Sigmoid colon (tissue), 7 donors: ENCODE results near the gene MAST4. TPM values are rescaled to one million over a fixed set of nuclear protein-coding genes. Genes with fewer than 3 reads are reported as not detected.

Experiments used
- DNase-seq: peaks from one replicate; pipeline ENCODE4 v3.0.0-alpha.2; 2019
- H3K27ac ChIP-seq, 4 donors: fragments of 200-600 bp; sonication (generic); one replicate each; pipeline ENCODE4 v1.5.1; 2016 to 2019; ENCODE audit warnings: mild to moderate bottlenecking in 1 of 4
- H3K27me3 ChIP-seq, 3 donors: fragments of 200-600 bp; sonication (generic); one replicate each; pipeline ENCODE4 v1.5.1; 2019; ENCODE audit warnings: mild to moderate bottlenecking in 1 of 3
- H3K36me3 ChIP-seq, 4 donors: fragments of 200-600 bp; sonication (generic); one replicate each; pipeline ENCODE4 v1.5.1; 2016 to 2019
- H3K4me1 ChIP-seq, 4 donors: fragments of 200-600 bp; sonication (generic); one replicate each; pipeline ENCODE4 v1.5.1; 2017 to 2019
- H3K4me3 ChIP-seq, 4 donors: fragments of 200-600 bp; sonication (generic); one replicate each; pipeline ENCODE4 v1.5.1; 2017 to 2019; ENCODE audit warnings: mild to moderate bottlenecking in 2 of 4, moderate library complexity in 1 of 4
- H3K9me3 ChIP-seq, 4 donors: fragments of 200-600 bp in 3 of 4; sonication (generic) in 3 of 4; one replicate each; pipeline versions ENCODE4 v1.5.1 to v1.6.1; 2013 to 2019
- CTCF ChIP-seq, 4 experiments: fragments of 450-650 bp in 3 of 4; fragments of 200-600 bp in 1 of 4; IDR thresholded peaks; one replicate each; pipeline ENCODE4 v1.5.1; 2016 to 2019; ENCODE audit warnings: antibody characterized with exemption in 4 of 4, mild to moderate bottlenecking in 3 of 4, moderate library complexity in 2 of 4
- EP300 ChIP-seq, 4 donors: sonication (generic); formaldehyde crosslinking; IDR thresholded peaks; one replicate each; pipeline ENCODE4 v1.6.1; 2017; ENCODE audit warnings: antibody characterized with exemption in 4 of 4
- POLR2A ChIP-seq, 2 donors: fragments of 450-650 bp; IDR thresholded peaks; one replicate each; pipeline ENCODE4 v1.6.1; 2016; ENCODE audit warnings: antibody characterized with exemption in 2 of 2, mild to moderate bottlenecking in 2 of 2, moderate library complexity in 2 of 2
- POLR2AphosphoS5 ChIP-seq, 4 donors: sonication (generic); formaldehyde crosslinking; IDR thresholded peaks; one replicate each; pipeline ENCODE4 v1.6.1; 2017; ENCODE audit warnings: antibody characterized with exemption in 4 of 4
- WGBS, 2 donors: extraction: QIAGEN DNeasy Blood & Tissue Kit; methylation state at CpG; one replicate each; pipeline ENCODE4 v1.1.7; 2013; 5-methylcytosine and 5-hydroxymethylcytosine counted together
- intact Hi-C: fragments of 100-400 bp; cut with DNase I; formaldehyde crosslinking; loops from one replicate; pipeline ENCODE4 v1.15.1; 2023
- polyA plus RNA-seq, 3 donors: library from polyadenylated mRNA; stranded (reverse); fragments of 200-250 nt; gene quantifications; one replicate each; pipeline ENCODE4 v1.2.3, GENCODE V29; 2013
- total RNA-seq, 4 donors: library from RNA; depleted of rRNA; stranded (reverse); fragments of >200 nt; gene quantifications; one replicate each; pipeline ENCODE4 v1.1.0, GENCODE V29; 2016
- donor health status: healthy with polysubstance abuse.
- donor health status: Bipolar disorder and iron deficiency.
- donor health status: healthy.

The MAST4 gene
- total and polyA plus RNA-seq, 7 donors = 1.6 to 30.7 (median 15.7) TPM

GRCh38 chr5:66945389-66946349 lies 349.5 kb downstream of the MAST4 start:
- DNase-seq = no peak
- no peak overlapping the region for H3K4me3 ChIP-seq
- H3K27ac ChIP-seq = no peak overlapping the region
- no peak for TF ChIP-seq POLR2A (IDR thresholded peaks at IDR 0.05)
- TF ChIP-seq POLR2AphosphoS5 (IDR thresholded peaks at IDR 0.05) = no peak
- no peak for TF ChIP-seq EP300 (IDR thresholded peaks at IDR 0.05)
- no peak for TF ChIP-seq CTCF (IDR thresholded peaks at IDR 0.05)
- H3K9me3 ChIP-seq = no peaks in the 10 kb centered on the region
- H3K27me3 ChIP-seq = no peaks in the 10 kb centered on the region
- no peaks in the 10 kb centered on the region for H3K4me1 ChIP-seq
- intact Hi-C loops = no loop called here
- 70% methylated on average over 7 of the region's 7 CpGs for WGBS, 2 donors
- no peaks in the 10 kb centered on the region for H3K36me3 ChIP-seq

- TF ChIP-seq POLR2AphosphoS5 (IDR thresholded peaks at IDR 0.05) (no peak), EP300 (IDR thresholded peaks at IDR 0.05) (no peak), POLR2A (IDR thresholded peaks at IDR 0.05) (no peak), CTCF (IDR thresholded peaks at IDR 0.05) (no peak)
- Histone ChIP-seq H3K9me3 (no peaks in the 10 kb centered on the region), H3K4me3 (no peak overlapping the region), H3K4me1 (no peaks in the 10 kb centered on the region), H3K36me3 (no peaks in the 10 kb centered on the region), H3K27ac (no peak overlapping the region), H3K27me3 (no peaks in the 10 kb centered on the region)
- DNase-seq = no peak
- intact Hi-C loops = no loop called here
- 87 to 90% methylated on average over 4 of the region's 4 CpGs for WGBS, 2 donors
Observed at GRCh38 chr5:66947458-66947857, 351.3 kb downstream of the MAST4 start.

- Histone ChIP-seq H3K4me1 (no peaks in the 10 kb centered on the region), H3K27me3 (no peaks in the 10 kb centered on the region), H3K27ac (no peak overlapping the region), H3K36me3 (no peaks in the 10 kb centered on the region), H3K4me3 (no peak overlapping the region), H3K9me3 (no peaks in the 10 kb centered on the region)
- WGBS, 2 donors = 88 to 94% methylated on average over 4 of the region's 4 CpGs
- TF ChIP-seq POLR2AphosphoS5 (IDR thresholded peaks at IDR 0.05) (no peak), POLR2A (IDR thresholded peaks at IDR 0.05) (no peak), CTCF (IDR thresholded peaks at IDR 0.05) (no peak), EP300 (IDR thresholded peaks at IDR 0.05) (no peak)
- no peak for DNase-seq
- intact Hi-C loops = no loop called here
Observed at GRCh38 chr5:66949066-66949465, 352.9 kb downstream of the MAST4 start.

- Histone ChIP-seq H3K4me1 (no peaks in the 10 kb centered on the region), H3K36me3 (no peaks in the 10 kb centered on the region), H3K27ac (no peak overlapping the region), H3K27me3 (no peaks in the 10 kb centered on the region), H3K4me3 (no peak overlapping the region), H3K9me3 (no peaks in the 10 kb centered on the region)
- DNase-seq = no peak
- intact Hi-C loops = no loop called here
- WGBS, 2 donors = 95 to 98% methylated on average over 1 of the region's 1 CpG
- TF ChIP-seq POLR2AphosphoS5 (IDR thresholded peaks at IDR 0.05) (no peak), CTCF (IDR thresholded peaks at IDR 0.05) (no peak), POLR2A (IDR thresholded peaks at IDR 0.05) (no peak), EP300 (IDR thresholded peaks at IDR 0.05) (no peak)
Observed at GRCh38 chr5:66952153-66952552, 356.0 kb downstream of the MAST4 start.
